Fibroblast of the conjunctiva (primary cell): ENCODE data around the gene TBPL2.
"Not testable (repeated sequence)": the region's sequence is repeated elsewhere in the genome, so short reads cannot be mapped to it uniquely, and the experiment has no call there.

ENCODE experiments used
- DNase-seq: peaks from one replicate; pipeline ENCODE4 v3.0.0-alpha.2; 2010; ENCODE audit warnings: low read depth

Gene TBPL2

DNA sequence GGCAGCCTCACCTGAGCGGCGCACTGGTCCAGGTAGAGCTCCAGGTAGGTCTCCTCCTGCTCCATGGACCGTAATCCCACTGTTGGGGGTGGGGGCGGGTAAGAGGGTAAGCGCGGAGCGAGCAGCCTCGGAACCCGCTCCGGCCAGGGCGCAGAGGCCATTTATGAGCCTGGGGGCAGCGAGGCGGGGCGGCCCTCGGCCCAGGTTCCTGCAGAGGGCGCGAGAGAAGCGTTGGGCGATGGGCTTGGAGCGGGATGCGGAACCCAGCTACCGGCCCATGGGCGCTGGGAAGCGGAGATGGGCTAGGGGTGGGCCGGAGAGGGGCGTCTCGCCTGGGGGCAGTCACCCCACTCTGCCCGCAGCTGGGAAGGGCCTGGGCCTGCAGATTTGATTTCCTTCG, at the start of gene TBPL2:
TSS of gene TBPL2 (minus strand) at position 232 of the 400 bp plus-strand sequence. CDS start at position 65, 167 bp downstream.
- no peak for DNase-seq

GRCh38 chr14:55488204-55488603, 47.8 kb upstream of the TBPL2 start:
- DNase-seq = no peak

- DNase-seq = no peak
These were observed 42.7 kb upstream of the TBPL2 start for GRCh38 chr14:55482936-55483605.

- no peak for DNase-seq
These were observed 41.4 kb upstream of the TBPL2 start for GRCh38 chr14:55481769-55482168.

DNA sequence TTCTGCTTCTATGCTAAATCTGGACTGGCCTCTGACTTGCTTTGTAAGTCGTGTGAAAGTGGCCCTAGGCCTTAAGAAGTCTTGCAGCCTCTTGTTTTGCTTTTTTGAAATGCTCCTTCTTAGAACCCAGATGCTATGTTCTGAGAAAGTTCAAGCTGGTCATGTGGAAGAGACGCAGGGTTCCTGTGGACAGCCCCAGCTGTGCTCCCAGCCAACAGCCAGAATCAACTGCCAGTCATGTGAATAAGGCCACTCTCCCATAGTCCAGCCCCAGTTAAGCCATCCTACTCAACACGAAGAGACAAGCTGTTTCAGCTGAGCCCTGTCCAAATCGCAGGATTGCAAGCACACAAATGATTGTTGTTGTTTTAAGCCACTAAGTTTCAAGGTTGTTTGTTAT, 37.3 kb upstream of the TBPL2 start:
- DNase-seq = no peak

DNA sequence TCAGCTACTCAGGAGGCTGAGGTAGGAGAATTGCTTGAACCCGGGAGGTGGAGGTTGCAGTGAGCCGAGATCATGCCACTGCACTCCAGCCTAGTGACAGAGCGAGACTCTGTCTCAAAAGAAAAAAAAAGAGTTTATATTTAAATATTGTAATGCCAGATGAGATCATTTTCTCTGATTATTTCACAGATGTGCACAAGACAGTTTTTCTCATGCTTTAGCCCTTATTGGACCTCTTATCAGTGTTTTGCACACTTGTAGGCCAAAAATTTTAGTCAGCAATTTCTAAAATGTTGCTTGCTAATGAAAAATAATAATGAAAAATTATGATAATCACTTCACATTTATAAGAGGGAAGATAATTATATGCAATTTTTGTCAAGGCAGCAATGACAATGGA, 36.0 kb upstream of the TBPL2 start:
- not testable (repeated sequence) for DNase-seq

DNA sequence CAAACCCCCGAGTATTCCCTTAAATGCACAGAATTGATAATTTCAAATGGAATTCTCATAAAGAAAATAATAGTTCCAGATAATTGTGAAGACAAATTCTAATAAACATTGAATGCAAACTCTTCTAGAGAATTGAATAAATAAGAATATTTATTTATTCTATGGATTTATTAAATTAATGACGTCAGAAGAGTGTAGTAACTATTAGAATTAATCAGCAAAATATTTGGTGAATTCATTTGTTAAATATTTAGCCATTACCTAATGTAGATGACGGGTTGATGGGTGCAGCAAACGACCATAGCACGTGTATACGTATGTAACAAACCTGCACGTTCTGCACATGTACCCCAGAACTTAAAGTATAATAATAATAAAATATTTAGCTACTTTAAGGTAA, 33.4 kb upstream of the TBPL2 start:
- DNase-seq = no peak

- no peak for DNase-seq
These were observed 29.6 kb upstream of the TBPL2 start for GRCh38 chr14:55470025-55470424.

DNA sequence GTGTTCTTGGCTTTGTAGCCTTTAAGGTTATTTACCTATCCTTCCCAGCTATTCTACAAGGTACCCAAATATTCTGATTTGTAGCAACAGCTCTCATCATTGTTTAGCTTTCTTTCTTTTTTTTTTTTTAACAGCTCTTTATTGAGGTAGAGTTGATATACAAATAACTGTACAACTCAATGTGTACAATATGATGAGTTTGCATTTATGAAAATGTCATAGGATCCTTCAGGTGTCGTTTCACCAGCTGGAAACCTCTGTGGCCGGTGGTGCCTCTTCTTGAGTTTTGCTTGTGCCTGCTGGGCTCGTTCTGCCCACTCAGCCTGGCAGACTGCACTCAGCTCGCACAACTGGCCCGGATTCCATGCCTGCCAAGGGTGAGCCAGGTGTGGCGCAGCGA, 26.9 kb upstream of the TBPL2 start:
- no peak for DNase-seq

GRCh38 chr14:55458800-55459515, 18.5 kb upstream of the TBPL2 start:
- no peak for DNase-seq

- DNase-seq = no peak
These were observed 17.1 kb upstream of the TBPL2 start for GRCh38 chr14:55457496-55457895.

DNA sequence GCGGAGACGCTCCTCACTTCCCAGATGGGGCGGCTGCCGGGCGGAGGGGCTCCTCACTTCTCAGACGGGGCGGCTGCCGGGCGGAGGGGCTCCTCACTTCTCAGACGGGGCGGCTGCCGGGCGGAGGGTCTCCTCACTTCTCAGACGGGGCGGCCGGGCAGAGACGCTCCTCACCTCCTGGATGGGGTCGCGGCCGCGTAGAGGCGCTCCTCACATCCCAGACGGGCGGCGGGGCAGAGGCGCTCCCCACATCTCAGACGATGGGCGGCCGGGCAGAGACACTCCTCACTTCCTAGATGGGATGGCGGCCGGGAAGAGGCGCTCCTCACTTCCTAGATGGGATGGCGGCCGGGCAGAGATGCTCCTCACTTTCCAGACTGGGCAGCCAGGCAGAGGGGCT, 16.0 kb upstream of the TBPL2 start:
- DNase-seq = not testable (repeated sequence)

DNA sequence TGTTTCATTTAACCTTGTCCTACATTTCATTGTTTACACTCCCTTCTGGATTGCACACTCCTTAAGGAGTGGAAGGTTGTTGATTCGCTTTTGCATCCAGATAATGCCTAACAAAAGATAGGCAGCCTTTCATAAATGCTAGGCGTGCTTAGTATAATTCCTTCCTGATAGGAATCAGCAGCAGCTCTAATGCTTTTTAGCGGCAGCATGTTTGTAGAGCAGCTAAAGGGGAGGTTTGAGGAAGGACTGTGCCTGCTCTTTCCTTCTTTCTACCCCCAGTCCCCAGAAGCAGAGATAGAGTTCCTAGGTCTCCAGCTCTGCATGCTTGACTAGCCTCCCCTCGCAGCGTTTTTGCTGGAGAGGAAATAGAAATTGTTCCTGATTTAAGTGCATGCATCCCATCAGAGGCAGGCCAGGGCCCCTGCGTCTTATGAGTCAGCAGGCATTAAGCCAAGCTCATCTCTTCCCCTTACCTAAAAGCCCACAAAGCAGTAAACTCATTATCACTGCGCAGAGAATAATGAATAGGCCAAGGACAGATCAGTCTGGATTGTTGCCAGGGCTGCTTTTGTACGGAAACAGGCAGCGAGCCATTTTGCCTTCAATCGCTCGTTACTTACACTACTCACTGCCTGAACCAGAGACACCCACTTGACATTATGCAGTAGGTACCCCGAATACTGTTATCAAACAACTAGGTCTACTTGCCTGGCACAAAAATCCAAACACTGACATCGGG, 14.0 kb upstream of the TBPL2 start:
- DNase-seq = peak; percentile 44

- DNase-seq = no peak
These were observed 11.5 kb upstream of the TBPL2 start for GRCh38 chr14:55451950-55452349.

- no peak for DNase-seq
These were observed 11.0 kb upstream of the TBPL2 start for GRCh38 chr14:55451398-55451797.

DNA sequence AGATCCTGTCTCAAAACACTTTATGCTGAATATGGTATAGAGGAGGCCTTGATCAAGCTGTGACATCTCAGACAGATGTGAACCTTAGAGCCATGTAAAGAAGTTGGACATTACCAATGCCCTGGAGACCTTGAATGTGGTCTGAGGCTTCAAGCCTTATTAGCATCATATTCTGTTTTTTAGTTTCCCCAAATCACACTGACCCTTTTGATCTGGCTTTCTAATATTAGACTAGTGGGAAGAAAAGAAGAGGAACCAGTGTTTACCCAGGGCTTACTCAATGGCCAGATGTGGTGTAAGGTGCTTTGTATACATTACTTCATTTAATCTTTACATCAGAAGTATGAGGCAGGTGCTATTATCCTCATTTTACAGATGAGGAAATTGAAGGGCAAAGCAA, 10.6 kb upstream of the TBPL2 start:
- no peak for DNase-seq

GRCh38 chr14:55450539-55450938, 10.1 kb upstream of the TBPL2 start:
- no peak for DNase-seq

GRCh38 chr14:55450124-55450523, 9.7 kb upstream of the TBPL2 start:
- DNase-seq = no peak

DNA sequence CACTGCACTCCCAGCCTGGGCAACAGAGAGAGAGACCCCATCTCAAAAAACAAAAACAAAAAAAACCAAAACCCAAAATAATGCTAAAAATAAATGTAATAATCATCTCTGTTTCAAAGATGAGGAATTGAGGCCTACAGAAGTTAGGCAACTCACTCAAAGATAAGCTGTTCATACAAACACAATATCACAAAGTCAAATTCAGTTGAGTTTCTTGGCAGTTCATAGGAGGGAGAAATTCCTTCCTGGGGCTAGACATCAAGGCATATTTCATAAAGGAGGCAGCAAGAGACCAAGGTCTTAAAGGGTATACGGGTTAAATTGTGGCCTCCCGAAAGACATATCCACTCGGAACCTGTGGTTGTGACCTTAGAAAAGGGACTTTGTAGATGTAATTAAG, 8.7 kb upstream of the TBPL2 start:
- DNase-seq = no peak

- peak; percentile 72 for DNase-seq
These were observed 7.8 kb upstream of the TBPL2 start for GRCh38 chr14:55448141-55448614.

DNA sequence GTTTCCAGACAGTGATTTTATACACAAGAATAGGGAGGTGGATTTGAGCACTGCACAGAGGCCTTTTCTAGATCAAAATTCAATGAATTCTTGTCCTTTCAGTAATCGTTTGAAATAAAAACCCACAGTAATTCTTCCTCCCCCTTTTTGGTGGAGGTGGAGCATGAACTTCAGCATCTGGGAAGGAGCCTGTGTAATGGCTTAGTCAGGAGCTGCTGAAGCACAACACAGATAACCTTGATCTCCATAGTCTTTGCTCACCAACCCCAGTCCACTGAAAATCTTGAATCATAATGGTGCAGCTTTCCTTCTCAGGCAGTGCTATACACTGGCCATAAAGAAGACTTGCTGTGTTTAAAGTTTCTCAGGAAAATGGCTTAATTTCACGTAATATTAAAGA, 6.4 kb upstream of the TBPL2 start:
- no peak for DNase-seq

GRCh38 chr14:55446127-55446736, 5.8 kb upstream of the TBPL2 start:
- DNase-seq = peak; percentile 62

GRCh38 chr14:55441286-55441685, 870 bp upstream of the TBPL2 start:
- no peak for DNase-seq
